Calu3 (cell line): ENCODE results near the gene CFAP57. TPM values are rescaled to one million over a fixed set of nuclear protein-coding genes. Genes with fewer than 3 reads are reported as not detected.
"Not testable (repeated sequence)": the region's sequence is repeated elsewhere in the genome, so short reads cannot be mapped to it uniquely, and the experiment has no call there.

Source experiments
- BruUV-seq: library from RNA; stranded (reverse); fragments of 400-500 nt; replicated peaks from 2 replicates; lab custom pipeline; 2021; lab: Mats Ljungman, UMichigan
- CTCF ChIA-PET: fragments of 300-600 bp; sonication (Branson Sonifier 250); formaldehyde crosslinking; loops from one replicate; lab custom pipeline; 2022; ENCODE audit warnings: antibody characterized with exemption; lab: Charles Lee
- DNase-seq: peaks from one replicate; pipeline ENCODE4 v3.0.0; 2022
- H3K27ac Mint-ChIP-seq: one replicate; pipeline ENCODE4 v1.8.0; 2022; ENCODE audit warnings: mixed read lengths; ENCODE audit not compliant: unreplicated experiment
- H3K27me3 Mint-ChIP-seq: one replicate; pipeline ENCODE4 v1.8.0; 2022; ENCODE audit warnings: mixed read lengths; ENCODE audit not compliant: unreplicated experiment
- H3K36me3 Mint-ChIP-seq: one replicate; pipeline ENCODE4 v1.8.0; 2022; ENCODE audit warnings: mild to moderate bottlenecking, moderate library complexity, mixed read lengths; ENCODE audit not compliant: insufficient read depth, unreplicated experiment
- H3K4me1 Mint-ChIP-seq: one replicate; pipeline ENCODE4 v1.8.0; 2022; ENCODE audit warnings: mild to moderate bottlenecking, low read depth, mixed read lengths; ENCODE audit not compliant: unreplicated experiment
- H3K4me3 Mint-ChIP-seq: one replicate; pipeline ENCODE4 v1.8.0; 2022; ENCODE audit warnings: mild to moderate bottlenecking, low read depth, moderate library complexity, mixed read lengths; ENCODE audit not compliant: unreplicated experiment
- H3K9me3 Mint-ChIP-seq: one replicate; pipeline ENCODE4 v1.8.0; 2022; ENCODE audit warnings: low read depth, mixed read lengths; ENCODE audit not compliant: unreplicated experiment
- intact Hi-C: fragments of 100-400 bp; cut with micrococcal nuclease; formaldehyde crosslinking; loops from one replicate; pipeline ENCODE4 v1.10.0; 2022; ENCODE audit not compliant: unreplicated experiment
- total RNA-seq: library from RNA; stranded (reverse); gene quantifications from 2 replicates; pipeline ENCODE4 v1.2.3, GENCODE V29; 2022
- TF ChIP-seq, protein P1 (sequence below): fragments of 200-600 bp; IDR thresholded peaks from one replicate; pipeline ENCODE4 v1.8.0; 2022; ENCODE audit warnings: antibody characterized with exemption; ENCODE audit not compliant: unreplicated experiment

The CFAP57 gene
- total RNA-seq, 1 experiment from 2014 or later: 0.26 TPM

DNA sequence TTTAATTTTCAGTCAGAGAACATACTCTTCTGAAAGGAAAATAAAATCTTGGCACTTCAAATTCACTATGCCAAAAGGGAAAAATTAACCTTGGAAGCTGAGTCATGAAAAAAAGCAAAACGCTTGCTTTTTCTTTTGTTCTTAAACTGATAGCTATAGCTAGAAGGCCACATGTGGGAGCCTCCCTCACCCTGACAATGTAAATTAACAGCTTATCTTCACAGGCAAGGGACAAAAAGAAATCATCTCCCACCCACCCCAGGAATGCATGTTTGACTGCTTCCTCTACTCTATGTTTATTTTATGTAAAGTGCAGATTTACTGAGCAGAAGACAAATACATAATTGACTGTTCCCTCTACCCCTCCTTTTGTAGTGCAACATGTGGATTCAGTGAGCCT is 38.1 kb upstream of the CFAP57 start:
- no TSS peak for BruUV-seq
- Mint-ChIP-seq H3K4me3 (no peak overlapping the region), H3K9me3 (peaks cover 3% of the 10 kb centered on the region), H3K36me3 (no peaks in the 10 kb centered on the region), H3K27me3 (peaks cover 12% of the 10 kb centered on the region), H3K4me1 (peaks cover 10% of the 10 kb centered on the region), H3K27ac (no peak overlapping the region)
- no peak for DNase-seq
- CTCF ChIA-PET: no interaction called here
- TF ChIP-seq, protein P1, sequence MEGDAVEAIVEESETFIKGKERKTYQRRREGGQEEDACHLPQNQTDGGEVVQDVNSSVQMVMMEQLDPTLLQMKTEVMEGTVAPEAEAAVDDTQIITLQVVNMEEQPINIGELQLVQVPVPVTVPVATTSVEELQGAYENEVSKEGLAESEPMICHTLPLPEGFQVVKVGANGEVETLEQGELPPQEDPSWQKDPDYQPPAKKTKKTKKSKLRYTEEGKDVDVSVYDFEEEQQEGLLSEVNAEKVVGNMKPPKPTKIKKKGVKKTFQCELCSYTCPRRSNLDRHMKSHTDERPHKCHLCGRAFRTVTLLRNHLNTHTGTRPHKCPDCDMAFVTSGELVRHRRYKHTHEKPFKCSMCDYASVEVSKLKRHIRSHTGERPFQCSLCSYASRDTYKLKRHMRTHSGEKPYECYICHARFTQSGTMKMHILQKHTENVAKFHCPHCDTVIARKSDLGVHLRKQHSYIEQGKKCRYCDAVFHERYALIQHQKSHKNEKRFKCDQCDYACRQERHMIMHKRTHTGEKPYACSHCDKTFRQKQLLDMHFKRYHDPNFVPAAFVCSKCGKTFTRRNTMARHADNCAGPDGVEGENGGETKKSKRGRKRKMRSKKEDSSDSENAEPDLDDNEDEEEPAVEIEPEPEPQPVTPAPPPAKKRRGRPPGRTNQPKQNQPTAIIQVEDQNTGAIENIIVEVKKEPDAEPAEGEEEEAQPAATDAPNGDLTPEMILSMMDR: no peak
- intact Hi-C loops: no loop called here

DNA sequence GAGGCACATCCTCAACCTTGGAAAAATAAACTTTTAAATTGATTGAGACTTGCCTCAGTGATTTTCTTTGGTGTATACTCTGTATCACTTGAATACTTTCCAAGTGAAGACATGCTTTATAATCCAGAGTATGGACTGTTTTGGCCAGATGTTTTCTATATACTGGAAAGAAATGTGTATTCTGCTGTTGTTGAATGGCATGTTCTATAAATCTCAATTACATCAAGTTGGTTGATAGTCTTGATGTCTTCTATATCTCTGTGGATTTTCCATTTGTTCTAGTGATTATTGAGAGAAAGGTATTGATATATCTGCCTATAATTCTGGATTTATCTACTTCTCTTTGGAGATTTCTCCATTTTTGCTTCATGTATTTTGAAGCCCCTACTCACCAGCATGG is 37.5 kb upstream of the CFAP57 start:
- H3K36me3 Mint-ChIP-seq: no peaks in the 10 kb centered on the region
- peaks cover 12% of the 10 kb centered on the region for H3K27me3 Mint-ChIP-seq
- H3K9me3 Mint-ChIP-seq: peaks cover 4% of the 10 kb centered on the region
- peaks cover 10% of the 10 kb centered on the region for H3K4me1 Mint-ChIP-seq
- no peak overlapping the region for H3K4me3 Mint-ChIP-seq
- no TSS peak for BruUV-seq
- intact Hi-C loops: no loop called here
- no peak overlapping the region for H3K27ac Mint-ChIP-seq
- no peak for DNase-seq
- CTCF ChIA-PET: no interaction called here
- TF ChIP-seq, protein P1: no peak

DNA sequence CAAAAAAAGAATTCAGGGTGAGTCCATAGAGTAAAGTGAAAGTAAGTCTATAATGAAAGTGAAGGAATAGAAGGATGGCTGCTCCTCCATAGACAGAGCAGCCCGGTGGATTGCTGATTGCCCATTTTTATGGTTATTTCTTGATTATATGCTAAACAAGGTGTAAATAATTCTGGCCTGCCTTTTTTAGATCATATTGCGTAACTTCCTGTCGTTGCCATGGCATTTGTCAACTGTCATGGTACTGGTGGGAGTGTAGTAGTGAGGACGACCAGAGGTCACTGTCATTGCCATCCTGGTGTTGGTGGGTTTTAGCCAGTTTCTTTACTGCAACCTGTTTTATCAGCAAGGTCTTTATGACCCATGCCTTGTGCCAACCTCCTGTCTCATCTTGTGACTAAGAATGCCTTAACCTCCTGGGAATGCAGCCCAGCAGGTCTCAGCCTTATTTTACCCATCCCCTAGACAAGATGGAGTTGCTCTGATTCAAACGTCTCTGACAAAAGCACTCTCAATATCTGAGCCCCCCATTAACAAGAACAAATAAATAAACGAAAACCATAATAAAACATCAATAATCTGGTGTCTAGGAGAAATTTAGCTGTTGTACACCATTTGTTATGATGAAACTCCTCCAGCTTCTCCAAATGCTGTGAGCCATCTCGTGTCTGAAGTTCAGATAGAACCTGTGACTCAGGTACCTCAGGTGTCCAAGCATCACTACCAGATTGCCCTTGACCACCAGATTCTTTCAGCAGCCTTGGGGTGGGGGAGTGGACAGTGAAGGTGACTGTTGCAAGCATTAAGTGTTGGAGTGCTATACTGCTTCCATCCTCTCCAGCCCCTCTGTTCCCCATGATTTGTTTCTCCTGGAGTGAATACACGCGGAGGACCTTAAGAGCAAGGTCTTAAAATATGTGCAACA is 36.0 kb upstream of the CFAP57 start:
- H3K27me3 Mint-ChIP-seq: peaks cover 8% of the 10 kb centered on the region
- TF ChIP-seq, protein P1: no peak
- H3K4me3 Mint-ChIP-seq: no peak overlapping the region
- CTCF ChIA-PET: no interaction called here
- peaks cover 10% of the 10 kb centered on the region for H3K4me1 Mint-ChIP-seq
- H3K36me3 Mint-ChIP-seq: no peaks in the 10 kb centered on the region
- H3K9me3 Mint-ChIP-seq: peaks cover 5% of the 10 kb centered on the region
- BruUV-seq: no TSS peak
- H3K27ac Mint-ChIP-seq: no peak overlapping the region
- intact Hi-C loops: no loop called here
- DNase-seq: peak; percentile 7

DNA sequence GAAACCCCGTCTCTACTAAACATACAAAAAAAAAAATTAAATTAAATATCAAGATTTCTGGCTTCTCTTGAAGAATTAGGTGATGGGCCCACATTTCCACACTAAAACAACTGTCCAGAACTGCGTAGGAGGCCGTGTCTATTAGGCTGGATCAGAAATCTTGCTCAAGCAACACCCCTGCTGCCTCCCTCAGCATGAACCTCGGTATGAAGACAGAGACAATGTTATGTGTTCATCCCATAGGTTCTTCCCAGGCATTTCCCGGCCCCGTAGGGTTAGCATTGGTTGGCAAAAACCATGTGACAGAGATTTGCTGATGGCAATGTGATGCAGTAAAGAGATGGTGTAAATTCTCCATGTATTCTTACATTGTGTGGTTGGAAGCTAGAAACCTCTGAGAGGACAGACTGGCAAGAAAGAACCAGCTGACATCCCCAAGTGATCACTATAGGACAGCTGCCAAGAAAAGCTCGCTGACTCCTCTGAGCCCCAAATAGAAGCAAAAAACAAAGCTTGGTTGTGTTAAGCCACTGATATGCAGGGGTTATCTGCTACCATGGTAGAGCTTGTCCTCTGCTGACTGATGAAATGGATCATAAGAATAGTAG is 34.6 kb upstream of the CFAP57 start:
- intact Hi-C loops: no loop called here
- Mint-ChIP-seq H3K27ac (no peak overlapping the region), H3K36me3 (no peaks in the 10 kb centered on the region), H3K4me3 (no peak overlapping the region), H3K27me3 (peaks cover 8% of the 10 kb centered on the region), H3K4me1 (peaks cover 10% of the 10 kb centered on the region), H3K9me3 (peaks cover 5% of the 10 kb centered on the region)
- CTCF ChIA-PET: no interaction called here
- no peak for DNase-seq
- TF ChIP-seq, protein P1: no peak
- no TSS peak for BruUV-seq

DNA sequence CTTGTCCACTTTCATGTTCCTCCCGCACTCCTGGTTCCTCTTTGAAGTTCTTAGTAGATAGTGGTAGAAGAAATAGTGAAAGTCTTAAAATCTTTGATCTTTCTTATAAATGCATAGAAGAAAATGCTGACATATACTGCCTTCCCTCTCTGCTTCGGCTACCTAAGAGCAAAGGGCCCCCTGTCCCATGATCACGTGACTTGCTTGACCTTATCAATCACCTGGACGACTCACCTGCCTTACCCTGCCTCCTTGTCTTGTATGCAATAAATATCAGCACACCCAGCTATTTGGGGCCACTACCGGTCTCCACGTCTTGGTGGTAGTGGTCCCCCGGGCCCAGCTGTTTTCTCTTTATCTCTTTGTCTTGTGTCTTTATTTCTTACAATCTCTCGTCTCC is 32.8 kb upstream of the CFAP57 start:
- H3K27ac Mint-ChIP-seq, intact Hi-C loops, H3K9me3 Mint-ChIP-seq, H3K36me3 Mint-ChIP-seq, BruUV-seq, CTCF ChIA-PET, DNase-seq, H3K4me3 Mint-ChIP-seq, H3K4me1 Mint-ChIP-seq: not testable (repeated sequence)
- H3K27me3 Mint-ChIP-seq: peaks cover 24% of the 10 kb centered on the region
